Upper lobe of left lung (tissue), 6 donors: Measurements from ENCODE around the gene UVSSA. TPM values are rescaled to one million over a fixed set of nuclear protein-coding genes. Genes with fewer than 3 reads are reported as not detected.

Experiments used
- ATAC-seq, 2 donors: fragments of 200-7000 bp; cut with Tn5 transposase; one replicate each; pipeline ENCODE4 v1.9.1; 2022; ENCODE audit warnings: mild to moderate bottlenecking in 2 of 2, moderate library complexity in 2 of 2; ENCODE audit not compliant: low FRiP score in 2 of 2
- DNase-seq, 2 donors: peaks; one replicate each; pipeline ENCODE4 v3.0.0-alpha.2; 2019 to 2020
- H3K27ac ChIP-seq, 4 donors: fragments of 200-600 bp; sonication (generic); one replicate each; pipeline ENCODE4 v1.5.1; 2016 to 2019
- H3K27me3 ChIP-seq, 4 donors: fragments of 200-600 bp; sonication (generic); one replicate each; pipeline ENCODE4 v1.5.1; 2017 to 2019
- H3K36me3 ChIP-seq, 4 donors: fragments of 200-600 bp; sonication (generic); one replicate each; pipeline ENCODE4 v1.5.1; 2016 to 2019
- H3K4me1 ChIP-seq, 4 donors: fragments of 200-600 bp; sonication (generic); one replicate each; pipeline ENCODE4 v1.5.1; 2018 to 2019
- H3K4me3 ChIP-seq, 4 donors: fragments of 200-600 bp; sonication (generic); one replicate each; pipeline ENCODE4 v1.5.1; 2017 to 2019; ENCODE audit warnings: mild to moderate bottlenecking in 2 of 4, moderate library complexity in 1 of 4
- H3K9me3 ChIP-seq, 4 donors: fragments of 200-600 bp; sonication (generic); one replicate each; pipeline ENCODE4 v1.5.1; 2018 to 2019
- EP300 ChIP-seq, 4 donors: sonication (generic); formaldehyde crosslinking; IDR thresholded peaks; one replicate each; pipeline ENCODE4 v1.5.1; 2017; ENCODE audit warnings: antibody characterized with exemption in 4 of 4, control low read depth in 2 of 4
- POLR2A ChIP-seq, 4 donors: fragments of 450-650 bp; IDR thresholded peaks; one replicate each; pipeline ENCODE4 v1.5.1; 2016 to 2017; ENCODE audit warnings: antibody characterized with exemption in 4 of 4, mild to moderate bottlenecking in 2 of 4
- POLR2AphosphoS5 ChIP-seq, 2 donors: sonication (generic); formaldehyde crosslinking; IDR thresholded peaks; one replicate each; pipeline ENCODE4 v1.5.1; 2017; ENCODE audit warnings: antibody characterized with exemption in 2 of 2
- WGBS, 2 donors: methylation state at CpG; one replicate each; pipeline ENCODE4 v1.1.5; 2017 to 2018; 5-methylcytosine and 5-hydroxymethylcytosine counted together
- total RNA-seq, 6 donors: library from RNA; depleted of rRNA in 4 of 6; stranded (reverse); fragments of >200 nt in 4 of 6; gene quantifications; one replicate each; pipeline versions ENCODE4 v1.1.0 to v1.2.1, GENCODE V29; 2016 to 2021
- TF ChIP-seq, protein P1 (sequence below), 6 experiments: fragments of 450-650 bp in 4 of 6; fragments of 200-600 bp in 2 of 6; sonication (generic) in 2 of 6; IDR thresholded peaks; one replicate each; pipeline ENCODE4 v1.5.1; 2016 to 2019; ENCODE audit warnings: antibody characterized with exemption in 6 of 6
- donor health status: DM: no; HTN: no; CAD: no; lungs with moderate emphysema.
- donor health status: DM: no; HTN: yes; CAD: no; lungs with severe emphysema.

The UVSSA gene
- total RNA-seq, 6 donors from 2014 or later: 15.2 to 138 (median 46.5) TPM

DNA sequence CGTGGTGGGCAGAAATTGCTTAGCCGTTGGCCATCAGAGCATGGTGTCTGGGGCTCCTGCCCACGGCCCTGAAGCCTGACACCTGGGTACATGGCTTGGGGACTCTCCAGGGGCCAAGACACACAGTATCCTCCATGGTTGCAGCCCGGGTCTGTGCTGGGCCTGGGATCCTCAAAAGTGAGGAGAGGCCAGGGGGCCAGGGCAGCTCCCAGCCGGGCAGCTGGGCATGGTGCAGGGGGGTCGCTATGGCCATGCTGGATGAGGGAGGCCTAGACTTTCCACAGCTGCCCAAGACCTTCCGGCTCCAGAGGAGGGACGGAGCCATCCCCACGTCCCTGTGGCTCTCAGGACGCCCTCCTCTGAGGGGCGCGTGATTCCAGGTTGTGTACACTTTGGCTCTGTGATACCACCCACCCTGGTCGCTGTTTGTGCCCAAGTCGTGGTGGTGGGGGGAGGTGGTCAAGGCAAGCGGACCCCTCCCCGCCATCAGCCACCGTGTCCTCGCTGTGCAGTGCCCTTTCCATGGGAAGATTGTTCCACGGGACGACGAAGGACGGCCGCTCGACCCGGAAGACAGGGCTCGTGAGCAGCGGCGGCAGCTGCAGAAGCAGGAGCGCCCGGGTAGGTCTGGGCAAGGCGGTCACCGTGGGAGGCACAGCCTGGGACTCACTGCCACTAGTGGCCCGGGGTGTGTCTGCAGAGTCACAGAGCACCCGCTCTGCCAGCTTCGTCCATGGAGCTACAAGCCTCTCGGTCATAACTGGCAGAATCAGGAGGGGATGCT, 33.6 kb downstream of the UVSSA start:
- no peaks in the 10 kb centered on the region for H3K27me3 ChIP-seq
- no peak for TF ChIP-seq POLR2AphosphoS5 (IDR thresholded peaks at IDR 0.05)
- TF ChIP-seq, protein P1, sequence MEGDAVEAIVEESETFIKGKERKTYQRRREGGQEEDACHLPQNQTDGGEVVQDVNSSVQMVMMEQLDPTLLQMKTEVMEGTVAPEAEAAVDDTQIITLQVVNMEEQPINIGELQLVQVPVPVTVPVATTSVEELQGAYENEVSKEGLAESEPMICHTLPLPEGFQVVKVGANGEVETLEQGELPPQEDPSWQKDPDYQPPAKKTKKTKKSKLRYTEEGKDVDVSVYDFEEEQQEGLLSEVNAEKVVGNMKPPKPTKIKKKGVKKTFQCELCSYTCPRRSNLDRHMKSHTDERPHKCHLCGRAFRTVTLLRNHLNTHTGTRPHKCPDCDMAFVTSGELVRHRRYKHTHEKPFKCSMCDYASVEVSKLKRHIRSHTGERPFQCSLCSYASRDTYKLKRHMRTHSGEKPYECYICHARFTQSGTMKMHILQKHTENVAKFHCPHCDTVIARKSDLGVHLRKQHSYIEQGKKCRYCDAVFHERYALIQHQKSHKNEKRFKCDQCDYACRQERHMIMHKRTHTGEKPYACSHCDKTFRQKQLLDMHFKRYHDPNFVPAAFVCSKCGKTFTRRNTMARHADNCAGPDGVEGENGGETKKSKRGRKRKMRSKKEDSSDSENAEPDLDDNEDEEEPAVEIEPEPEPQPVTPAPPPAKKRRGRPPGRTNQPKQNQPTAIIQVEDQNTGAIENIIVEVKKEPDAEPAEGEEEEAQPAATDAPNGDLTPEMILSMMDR (IDR thresholded peaks at IDR 0.05): no peak
- no peak for TF ChIP-seq POLR2A (IDR thresholded peaks at IDR 0.05)
- no peaks in the 10 kb centered on the region for H3K4me1 ChIP-seq
- H3K9me3 ChIP-seq: no peaks in the 10 kb centered on the region
- H3K4me3 ChIP-seq: no peak overlapping the region
- H3K27ac ChIP-seq: no peak overlapping the region
- ATAC-seq: no peak
- WGBS, 2 donors: 91 to 97% methylated on average over 17 to 33 of the region's 36 CpGs
- H3K36me3 ChIP-seq: peaks cover 11 to 66% (median 43%) of the 10 kb centered on the region in 4 donors
- DNase-seq: peak in 1 of 2 donors; percentile 74

DNA sequence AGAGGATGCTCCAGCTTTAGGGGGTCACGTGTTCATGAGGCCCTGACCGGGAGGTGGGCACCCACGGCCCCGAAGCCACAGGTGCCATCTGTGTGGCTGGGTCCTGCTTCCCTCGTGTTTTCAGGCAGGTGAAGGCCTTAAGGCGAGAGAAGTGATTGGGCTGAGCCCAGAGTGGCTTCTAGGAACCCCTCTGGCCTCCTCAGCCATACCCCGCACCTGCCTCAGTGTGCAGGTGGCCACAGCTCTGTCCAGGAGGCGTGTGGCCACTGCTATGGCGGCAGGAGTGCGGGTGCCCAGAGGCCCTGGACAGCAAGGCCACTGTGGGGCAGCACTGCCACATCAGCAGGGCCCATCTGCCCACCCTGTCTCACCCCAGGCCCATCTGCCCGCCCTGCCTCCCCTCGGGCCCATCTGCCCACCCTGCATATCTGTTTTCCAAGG, 34.2 kb downstream of the UVSSA start:
- Histone ChIP-seq H3K4me1 (no peaks in the 10 kb centered on the region), H3K4me3 (no peak overlapping the region), H3K36me3 (peaks cover 8 to 66% (median 41%) of the 10 kb centered on the region in 4 donors), H3K9me3 (no peaks in the 10 kb centered on the region), H3K27me3 (no peaks in the 10 kb centered on the region), H3K27ac (no peak overlapping the region)
- TF ChIP-seq POLR2A (IDR thresholded peaks at IDR 0.05) (no peak), EP300 (IDR thresholded peaks at IDR 0.05) (no peak), POLR2AphosphoS5 (IDR thresholded peaks at IDR 0.05) (no peak)
- TF ChIP-seq, protein P1 (IDR thresholded peaks at IDR 0.05): no peak
- ATAC-seq (no peak), DNase-seq (peak in 1 of 2 donors; percentile 69)
- WGBS, 2 donors: 93 to 97% methylated on average over 8 to 11 of the region's 12 CpGs

DNA sequence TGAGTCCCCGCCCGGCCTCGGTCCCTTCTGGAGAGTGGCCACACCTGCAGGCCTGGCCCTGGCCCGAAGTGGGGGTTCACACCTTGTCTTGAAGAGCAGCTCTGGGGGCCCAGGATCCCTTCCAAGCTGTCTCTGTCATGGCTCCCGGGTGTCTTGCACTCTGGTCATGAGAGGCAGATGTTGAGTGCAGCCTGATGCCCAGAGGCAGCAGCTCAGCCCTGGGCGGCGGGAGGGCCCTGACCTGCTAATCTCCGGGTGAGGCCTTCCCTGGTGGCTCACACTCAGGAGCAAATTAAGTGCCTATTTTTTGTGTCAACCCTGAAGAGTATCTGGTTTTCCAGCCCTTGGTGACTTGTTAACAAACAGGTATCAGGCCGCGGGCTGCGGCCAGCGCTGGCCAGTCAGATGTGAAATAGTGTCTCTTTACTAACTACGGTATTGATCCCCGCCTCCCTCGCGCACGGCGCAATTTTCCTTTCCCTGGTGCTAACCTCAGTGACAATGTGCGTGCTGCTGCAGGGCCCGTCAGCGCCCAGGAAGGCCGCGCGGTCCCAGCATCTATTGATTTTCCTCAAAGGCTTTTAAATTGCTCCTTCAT, 35.0 kb downstream of the UVSSA start:
- Histone ChIP-seq H3K27me3 (no peaks in the 10 kb centered on the region), H3K4me3 (no peak overlapping the region), H3K4me1 (no peaks in the 10 kb centered on the region), H3K9me3 (no peaks in the 10 kb centered on the region), H3K27ac (no peak overlapping the region), H3K36me3 (peaks cover 3 to 66% (median 37%) of the 10 kb centered on the region in 4 donors)
- ATAC-seq (no peak), DNase-seq (peak in 1 of 2 donors; percentile 77)
- 92 to 95% methylated on average over 24 of the region's 24 CpGs for WGBS, 2 donors
- TF ChIP-seq POLR2A (IDR thresholded peaks at IDR 0.05): no peak
- TF ChIP-seq, protein P1 (IDR thresholded peaks at IDR 0.05): no peak
- TF ChIP-seq POLR2AphosphoS5 (IDR thresholded peaks at IDR 0.05): no peak
- no peak for TF ChIP-seq EP300 (IDR thresholded peaks at IDR 0.05)

DNA sequence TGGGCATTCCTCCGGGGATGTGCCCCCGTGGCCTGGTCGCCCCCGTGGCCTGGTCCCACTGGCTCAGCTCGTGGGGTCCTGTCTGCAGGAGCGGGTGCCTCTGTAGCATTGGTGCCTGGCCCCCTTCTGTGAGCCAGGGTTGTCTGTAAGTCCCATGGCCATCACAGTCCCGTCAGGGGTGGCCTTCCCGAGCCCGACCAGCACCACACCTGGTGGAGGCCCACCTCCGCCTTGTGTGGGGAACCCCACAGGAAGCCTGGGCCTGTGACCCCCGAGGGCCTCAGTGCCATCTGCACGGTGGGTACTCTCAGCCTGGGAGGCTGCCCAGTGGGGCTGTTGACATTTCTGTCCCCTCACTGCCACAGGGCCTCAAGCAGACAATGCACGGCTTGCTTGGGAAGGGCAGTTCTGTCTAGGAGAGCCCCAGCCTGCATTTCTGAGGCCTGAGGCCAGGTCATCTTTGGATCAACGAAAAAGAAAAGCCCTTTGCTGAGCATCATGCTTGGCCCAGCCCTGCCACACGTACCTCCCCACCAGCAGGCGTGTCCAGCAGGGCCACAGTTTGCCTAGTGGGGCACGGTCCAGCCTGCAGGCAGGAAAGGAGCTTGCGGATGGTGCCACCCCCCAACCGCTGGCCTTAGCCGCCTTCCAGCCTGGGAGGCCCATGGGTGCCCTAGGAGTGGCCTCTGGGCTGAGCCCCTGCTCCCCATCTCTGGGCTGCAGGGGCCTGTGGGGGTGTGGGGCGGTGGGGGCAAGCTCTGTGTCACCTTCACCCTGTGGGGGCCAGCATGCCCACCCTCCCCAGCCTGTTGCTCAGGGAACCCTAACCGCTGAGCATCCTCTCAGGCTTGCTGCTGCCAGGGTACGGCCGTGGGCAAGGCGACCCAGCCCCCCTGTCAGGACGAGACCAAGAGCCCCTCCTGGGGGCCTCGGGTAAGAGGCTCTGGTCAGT, 36.0 kb downstream of the UVSSA start:
- ATAC-seq: no peak
- peak in 1 of 2 donors; percentile 70 for DNase-seq
- no peaks in the 10 kb centered on the region for H3K9me3 ChIP-seq
- no peaks in the 10 kb centered on the region for H3K4me1 ChIP-seq
- no peaks in the 10 kb centered on the region for H3K27me3 ChIP-seq
- no peak overlapping the region for H3K4me3 ChIP-seq
- 88% methylated on average over 8 to 20 of the region's 27 CpGs for WGBS, 2 donors
- TF ChIP-seq POLR2AphosphoS5 (IDR thresholded peaks at IDR 0.05): no peak
- TF ChIP-seq, protein P1 (IDR thresholded peaks at IDR 0.05): no peak
- no peak for TF ChIP-seq EP300 (IDR thresholded peaks at IDR 0.05)
- no peak for TF ChIP-seq POLR2A (IDR thresholded peaks at IDR 0.05)
- no peak overlapping the region for H3K27ac ChIP-seq
- peaks cover 3 to 63% (median 33%) of the 10 kb centered on the region in 4 donors for H3K36me3 ChIP-seq
